NCI-H187 treated with DMSO at 0.1 percent for 48 hours (cell line): ENCODE results near the gene MRPL11.

ENCODE experiments used
- DNase-seq: peaks from one replicate; lab custom pipeline; 2025; lab: John Stamatoyannopoulos, UW

MRPL11 gene

DNA sequence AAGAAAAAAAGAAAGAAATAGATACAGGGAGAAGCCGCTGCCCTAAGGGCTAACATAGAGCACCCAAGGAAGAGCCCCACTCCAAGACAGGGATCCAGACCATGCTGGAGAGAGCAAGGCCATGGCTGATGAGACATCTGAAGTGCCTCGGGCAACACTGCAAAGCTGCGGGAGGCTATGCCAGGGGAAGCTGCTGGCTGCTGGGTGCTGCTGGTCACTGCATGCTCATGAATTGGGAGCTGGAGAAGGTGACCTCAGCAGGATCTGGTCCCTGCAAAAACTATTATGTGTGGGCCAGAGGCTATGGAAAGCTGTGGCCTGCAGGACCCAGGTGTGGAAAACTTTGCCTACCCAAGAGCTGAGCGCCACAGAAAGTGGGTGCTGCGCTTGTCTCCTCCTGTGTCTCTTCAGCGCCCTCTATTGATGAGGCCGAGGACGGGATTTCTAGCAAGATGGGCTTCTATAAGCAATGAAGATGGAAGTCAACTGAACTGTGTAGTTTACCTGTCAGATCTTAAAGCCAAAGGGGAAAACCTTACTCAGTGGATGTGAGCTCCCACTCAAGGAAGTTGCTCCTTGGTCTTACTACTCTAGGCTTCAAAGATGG, 49.8 kb downstream of the MRPL11 start:
- no peak for DNase-seq

DNA sequence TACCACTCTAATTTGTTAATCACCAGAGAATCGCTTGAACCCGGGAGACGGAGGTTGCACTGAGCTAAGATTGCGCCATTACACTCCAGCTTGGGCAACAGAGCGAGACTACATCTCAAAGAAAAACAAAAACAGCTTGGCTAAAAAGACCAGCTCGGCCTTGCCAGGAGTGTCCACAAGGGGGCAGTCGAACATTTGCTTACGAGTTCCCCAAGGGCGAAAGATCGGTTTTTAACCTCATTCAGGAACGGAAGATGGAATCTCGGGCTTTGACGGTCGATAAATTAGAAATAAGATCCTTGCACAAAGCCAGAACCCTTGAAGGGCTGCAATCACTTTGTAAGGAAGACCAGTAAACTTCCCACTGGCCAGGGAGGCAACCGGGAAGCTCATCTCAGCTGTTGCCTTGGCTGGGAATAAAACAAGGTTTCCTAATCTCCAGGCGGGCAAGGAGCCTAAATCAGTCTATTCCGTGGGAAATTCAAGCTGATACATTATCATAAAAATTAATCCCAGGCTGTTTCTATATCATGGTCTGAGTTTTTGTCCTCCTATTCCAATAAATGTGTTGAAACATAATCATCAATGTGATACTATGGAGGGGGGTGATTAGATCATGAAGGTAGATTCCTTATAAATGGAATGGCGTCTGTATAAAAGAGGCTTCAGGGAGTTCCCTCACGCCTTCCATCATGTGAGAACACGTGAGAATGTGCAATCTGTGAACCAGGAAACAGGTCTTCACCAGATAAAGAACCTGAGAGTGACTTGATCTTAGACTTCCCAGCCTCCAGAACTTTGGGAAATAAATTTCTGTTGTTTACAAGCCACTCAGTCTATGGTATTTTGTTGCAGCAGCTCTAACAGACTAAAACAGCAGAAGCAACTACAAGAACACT, 52.2 kb downstream of the MRPL11 start:
- DNase-seq = peak; percentile 34
